ENCODE data around the gene MCU. TPM values are rescaled to one million over a fixed set of nuclear protein-coding genes. Genes with fewer than 3 reads are reported as not detected.

MCU gene
- total and polyA plus RNA-seq, 2 donors (not counting 1 experiment from before 2014, with no cell fraction given), result 11.7 to 21.1 TPM

- DNase-seq (no peak), ATAC-seq (ENCODE audit: low read depth) (no peak)
- intact Hi-C loops (cut with micrococcal nuclease), result no loop called here
- H3K9me3 Mint-ChIP-seq (ENCODE audit: insufficient read depth), result no peaks in the 10 kb centered on the region
- no peak overlapping the region for H3K27ac Mint-ChIP-seq
- Histone ChIP-seq H3K27ac (ENCODE audit: low read length in 2 of 2) (no peak overlapping the region), H3K4me1 (ENCODE audit: control insufficient read depth in 2 of 2, insufficient read depth in 2 of 2, low read length in 2 of 2) (peaks cover 6 to 8% of the 10 kb centered on the region in 2 donors), H3K79me2 (ENCODE audit: control insufficient read depth, insufficient read depth, low read length) (no peaks in the 10 kb centered on the region), H3K9me3 (ENCODE audit: control extremely low read depth in 1 of 3, control insufficient read depth in 2 of 3, insufficient read depth in 1 of 3, low read length in 2 of 3) (no peaks in the 10 kb centered on the region), H3K36me3 (replicated peaks in 1 of 2; ENCODE audit: control extremely low read depth in 1 of 2, control insufficient read depth in 1 of 2, extremely low read depth in 1 of 2, insufficient read depth in 2 of 2, low read length in 1 of 2) (peaks cover 0 to 2% of the 10 kb centered on the region in 2 experiments), H3K9ac (ENCODE audit: low read length) (no peak overlapping the region), H2AFZ (ENCODE audit: insufficient read depth, low read depth, low read length, poor library complexity, severe bottlenecking) (no peak overlapping the region), H4K20me1 (ENCODE audit: control insufficient read depth, insufficient read depth, low read length, poor library complexity, severe bottlenecking) (no peaks in the 10 kb centered on the region), H3K4me2 (replicated peaks; ENCODE audit: low read depth, low read length, poor library complexity, severe bottlenecking) (no peak overlapping the region), H3K27me3 (replicated peaks in 1 of 4; ENCODE audit: control extremely low read depth in 1 of 4, control insufficient read depth in 3 of 4, insufficient read depth in 4 of 4, low read length in 3 of 4) (no peaks in the 10 kb centered on the region), H3K4me3 (ENCODE audit: control extremely low read depth in 1 of 5, extremely low read depth in 1 of 5, insufficient read depth in 1 of 5, low read depth in 2 of 5, low read length in 4 of 5) (no peak overlapping the region)
- TF ChIP-seq EZH2 (IDR thresholded peaks at IDR 0.05; ENCODE audit: borderline replicate concordance, insufficient read depth, low read depth, low read length, poor library complexity, severe bottlenecking) (no peak), CTCF (IDR thresholded peaks at IDR 0.05) (no peak)
- ChIA-PET CTCF (no interaction called here), POLR2A (no interaction called here)
- peaks cover 7% of the 10 kb centered on the region for H3K4me1 Mint-ChIP-seq
- no peaks in the 10 kb centered on the region for H3K27me3 Mint-ChIP-seq
- 96% methylated on average over 6 of the region's 7 CpGs for WGBS (ENCODE audit: insufficient coverage)
- H3K4me3 Mint-ChIP-seq, result no peak overlapping the region
These were observed 196.3 kb downstream of the MCU start for GRCh38 chr10:72888151-72888638.

GRCh38 chr10:72889391-72889831 lies 197.5 kb downstream of the MCU start:
- Histone ChIP-seq H3K9me3 (ENCODE audit: control extremely low read depth in 1 of 3, control insufficient read depth in 2 of 3, insufficient read depth in 1 of 3, low read length in 2 of 3) (no peaks in the 10 kb centered on the region), H3K36me3 (replicated peaks in 1 of 2; ENCODE audit: control extremely low read depth in 1 of 2, control insufficient read depth in 1 of 2, extremely low read depth in 1 of 2, insufficient read depth in 2 of 2, low read length in 1 of 2) (peaks cover 0 to 2% of the 10 kb centered on the region in 2 experiments), H4K20me1 (ENCODE audit: control insufficient read depth, insufficient read depth, low read length, poor library complexity, severe bottlenecking) (no peaks in the 10 kb centered on the region), H3K4me3 (ENCODE audit: control extremely low read depth in 1 of 5, extremely low read depth in 1 of 5, insufficient read depth in 1 of 5, low read depth in 2 of 5, low read length in 4 of 5) (no peak overlapping the region), H3K4me2 (replicated peaks; ENCODE audit: low read depth, low read length, poor library complexity, severe bottlenecking) (no peak overlapping the region), H3K27me3 (replicated peaks in 1 of 4; ENCODE audit: control extremely low read depth in 1 of 4, control insufficient read depth in 3 of 4, insufficient read depth in 4 of 4, low read length in 3 of 4) (no peaks in the 10 kb centered on the region), H2AFZ (ENCODE audit: insufficient read depth, low read depth, low read length, poor library complexity, severe bottlenecking) (no peak overlapping the region), H3K4me1 (ENCODE audit: control insufficient read depth in 2 of 2, insufficient read depth in 2 of 2, low read length in 2 of 2) (peaks cover 6 to 8% of the 10 kb centered on the region in 2 donors), H3K27ac (ENCODE audit: low read length in 2 of 2) (no peak overlapping the region), H3K79me2 (ENCODE audit: control insufficient read depth, insufficient read depth, low read length) (no peaks in the 10 kb centered on the region), H3K9ac (ENCODE audit: low read length) (no peak overlapping the region)
- Mint-ChIP-seq H3K4me3 (no peak overlapping the region), H3K4me1 (peaks cover 7% of the 10 kb centered on the region), H3K27me3 (peaks cover 4% of the 10 kb centered on the region), H3K27ac (no peak overlapping the region), H3K9me3 (ENCODE audit: insufficient read depth) (no peaks in the 10 kb centered on the region)
- no peak for ATAC-seq (ENCODE audit: low read depth)
- TF ChIP-seq CTCF (IDR thresholded peaks at IDR 0.05) (no peak), EZH2 (IDR thresholded peaks at IDR 0.05; ENCODE audit: borderline replicate concordance, insufficient read depth, low read depth, low read length, poor library complexity, severe bottlenecking) (no peak)
- no peak for DNase-seq
- ChIA-PET CTCF (interaction anchor here (0.7 kb wide), 1 partner anchor 322 kb away, joined by 3 read pairs; no protein-coding TSS in a partner anchor), POLR2A (no interaction called here)
- intact Hi-C loops (cut with micrococcal nuclease), result no loop called here
- 100% methylated on average over 2 of the region's 6 CpGs for WGBS (ENCODE audit: insufficient coverage)

Data from B cell (primary cell).